Esophagus squamous epithelium (tissue), 5 donors: ENCODE results near the gene ZBTB38. TPM values are rescaled to one million over a fixed set of nuclear protein-coding genes. Genes with fewer than 3 reads are reported as not detected.

Experiments
- DNase-seq: peaks from one replicate; lab custom pipeline; 2025; lab: John Stamatoyannopoulos, UW
- H3K27ac ChIP-seq, 4 donors: fragments of 200-600 bp; sonication (generic); one replicate each; pipeline ENCODE4 v1.5.1; 2016 to 2019; ENCODE audit warnings: mild to moderate bottlenecking in 1 of 4
- H3K27me3 ChIP-seq, 4 donors: fragments of 200-600 bp; sonication (generic); 1 replicate in 3 of 4; 2 replicates in 1 of 4; pipeline versions ENCODE4 v1.5.1 to v1.6.0; 2017 to 2021; ENCODE audit warnings: antibody characterized with exemption in 1 of 4
- H3K36me3 ChIP-seq, 3 donors: fragments of 200-600 bp; sonication (generic); one replicate each; pipeline ENCODE4 v1.5.1; 2016 to 2019
- H3K4me1 ChIP-seq, 3 donors: fragments of 200-600 bp; sonication (generic); one replicate each; pipeline ENCODE4 v1.5.1; 2017 to 2019
- H3K4me3 ChIP-seq, 4 donors: fragments of 200-600 bp; sonication (generic); 1 replicate in 3 of 4; 2 replicates in 1 of 4; pipeline ENCODE4 v1.5.1; 2016 to 2019; ENCODE audit warnings: mild to moderate bottlenecking in 2 of 4, moderate library complexity in 1 of 4
- H3K9me3 ChIP-seq, 3 donors: fragments of 200-600 bp; sonication (generic); one replicate each; pipeline ENCODE4 v1.5.1; 2016 to 2019
- POLR2A ChIP-seq, 4 donors: fragments of 450-650 bp; IDR thresholded peaks; one replicate each; pipeline ENCODE4 v1.6.1; 2017; ENCODE audit warnings: antibody characterized with exemption in 4 of 4, mild to moderate bottlenecking in 4 of 4, moderate library complexity in 3 of 4
- WGBS, 2 donors: methylation state at CpG; one replicate each; pipeline ENCODE4 v1.1.5; 2018; 5-methylcytosine and 5-hydroxymethylcytosine counted together
- intact Hi-C: fragments of 100-400 bp; cut with DNase I; formaldehyde crosslinking; loops from one replicate; pipeline ENCODE4 v1.15.0; 2022
- total RNA-seq, 4 donors: library from RNA; depleted of rRNA; stranded (reverse); fragments of >200 nt; gene quantifications; one replicate each; pipeline ENCODE4 v1.1.0, GENCODE V29; 2016
- TF ChIP-seq, protein P1 (sequence below), 6 experiments: fragments of 450-650 bp in 4 of 6; fragments of 200-600 bp in 2 of 6; sonication (generic) in 2 of 6; IDR thresholded peaks; one replicate each; pipeline ENCODE4 v1.5.1; 2016 to 2019; ENCODE audit warnings: antibody characterized with exemption in 6 of 6, mild to moderate bottlenecking in 4 of 6, moderate library complexity in 4 of 6
- donor health status: DM: yes; HTN: yes; CAD: no.

Gene ZBTB38
- total RNA-seq, 4 donors from 2014 or later, result 15.6 to 54.4 (median 33.1) TPM

GRCh38 chr3:141401573-141402475 is 33.5 kb downstream of the ZBTB38 start:
- Histone ChIP-seq H3K36me3 (peaks cover 0 to 37% (median 0%) of the 10 kb centered on the region in 3 donors), H3K4me1 (peaks cover 15 to 69% (median 28%) of the 10 kb centered on the region in 3 donors), H3K9me3 (no peaks in the 10 kb centered on the region), H3K4me3 (peak overlapping the region; percentile 71 to 88 (median 81)), H3K27ac (peak overlapping the region; percentile 93 to 97 (median 96)), H3K27me3 (no peaks in the 10 kb centered on the region)
- DNase-seq, result no peak
- peak in 2 of 4 donors; percentile 51 to 60 for TF ChIP-seq POLR2A (IDR thresholded peaks at IDR 0.05)
- TF ChIP-seq, protein P1, sequence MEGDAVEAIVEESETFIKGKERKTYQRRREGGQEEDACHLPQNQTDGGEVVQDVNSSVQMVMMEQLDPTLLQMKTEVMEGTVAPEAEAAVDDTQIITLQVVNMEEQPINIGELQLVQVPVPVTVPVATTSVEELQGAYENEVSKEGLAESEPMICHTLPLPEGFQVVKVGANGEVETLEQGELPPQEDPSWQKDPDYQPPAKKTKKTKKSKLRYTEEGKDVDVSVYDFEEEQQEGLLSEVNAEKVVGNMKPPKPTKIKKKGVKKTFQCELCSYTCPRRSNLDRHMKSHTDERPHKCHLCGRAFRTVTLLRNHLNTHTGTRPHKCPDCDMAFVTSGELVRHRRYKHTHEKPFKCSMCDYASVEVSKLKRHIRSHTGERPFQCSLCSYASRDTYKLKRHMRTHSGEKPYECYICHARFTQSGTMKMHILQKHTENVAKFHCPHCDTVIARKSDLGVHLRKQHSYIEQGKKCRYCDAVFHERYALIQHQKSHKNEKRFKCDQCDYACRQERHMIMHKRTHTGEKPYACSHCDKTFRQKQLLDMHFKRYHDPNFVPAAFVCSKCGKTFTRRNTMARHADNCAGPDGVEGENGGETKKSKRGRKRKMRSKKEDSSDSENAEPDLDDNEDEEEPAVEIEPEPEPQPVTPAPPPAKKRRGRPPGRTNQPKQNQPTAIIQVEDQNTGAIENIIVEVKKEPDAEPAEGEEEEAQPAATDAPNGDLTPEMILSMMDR (IDR thresholded peaks at IDR 0.05), result no peak
- intact Hi-C loops, result no loop called here
- WGBS, 2 donors, result 12 to 25% methylated on average over 12 to 16 of the region's 59 CpGs

DNA sequence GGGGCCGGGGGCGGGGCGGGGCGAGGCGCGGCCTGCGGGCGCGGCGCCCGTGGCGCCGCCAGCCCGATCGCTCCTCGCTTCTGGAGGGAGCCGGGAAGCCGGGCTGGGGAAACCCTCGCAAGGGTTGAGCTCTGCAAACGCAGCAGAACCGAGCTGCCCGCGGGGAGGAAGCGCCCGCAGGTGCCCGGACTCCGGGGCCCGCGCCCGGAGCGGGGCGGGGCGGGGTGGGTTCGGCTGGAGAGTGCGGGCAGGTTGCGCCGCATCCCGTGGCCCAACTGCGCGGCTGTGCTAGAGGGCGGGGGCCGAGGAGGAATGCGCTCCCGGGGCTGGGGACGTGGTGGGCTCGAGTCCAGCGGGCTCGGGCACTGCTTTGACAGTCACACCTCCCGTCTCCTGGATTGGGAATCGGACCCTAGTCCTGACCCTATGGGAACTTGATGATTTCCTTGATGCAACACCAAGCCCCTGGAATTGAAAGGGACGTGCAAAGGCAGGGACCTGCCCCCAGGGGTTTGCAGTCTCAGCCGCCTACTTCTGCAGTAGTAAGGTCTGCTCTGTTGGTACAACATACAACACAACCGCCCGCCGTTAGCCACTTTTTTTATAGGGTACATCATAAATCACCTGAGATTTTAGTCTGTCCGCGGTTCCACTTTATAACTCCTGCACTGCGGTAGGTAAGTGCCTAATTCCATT is 34.3 kb downstream of the ZBTB38 start:
- Histone ChIP-seq H3K9me3 (no peaks in the 10 kb centered on the region), H3K36me3 (peaks cover 0 to 40% (median 0%) of the 10 kb centered on the region in 3 donors), H3K27ac (peak overlapping the region; percentile 93 to 97 (median 96)), H3K4me3 (peak overlapping the region; percentile 71 to 88 (median 81)), H3K4me1 (peaks cover 15 to 76% (median 28%) of the 10 kb centered on the region in 3 donors), H3K27me3 (no peaks in the 10 kb centered on the region)
- 0 to 3% methylated on average over 8 to 10 of the region's 58 CpGs for WGBS, 2 donors
- intact Hi-C loops, result no loop called here
- TF ChIP-seq, protein P1 (IDR thresholded peaks at IDR 0.05), result peak in 2 of 6 experiments; percentile 17 to 26
- TF ChIP-seq POLR2A (IDR thresholded peaks at IDR 0.05), result peak in 2 of 4 donors; percentile 3 to 12
- no peak for DNase-seq

DNA sequence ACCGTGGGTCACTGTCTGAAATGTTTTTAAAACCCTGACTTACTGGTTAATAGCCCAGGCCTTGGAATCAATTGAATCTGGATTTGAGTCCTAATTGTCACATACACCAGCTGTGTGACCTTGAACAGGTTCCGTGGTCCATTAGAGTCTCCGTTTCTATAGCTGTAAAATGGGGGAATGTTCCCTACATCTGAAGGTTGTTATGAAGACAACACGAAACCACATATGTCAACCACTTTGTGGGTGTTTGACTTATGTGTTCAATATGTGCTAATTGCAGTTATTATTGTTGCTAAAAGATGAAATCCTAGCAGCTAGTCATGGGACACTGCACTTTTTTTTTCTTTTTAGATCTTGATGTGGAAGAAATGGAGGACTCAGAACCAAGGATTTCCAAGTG is 35.3 kb downstream of the ZBTB38 start:
- peaks cover 0 to 48% (median 0%) of the 10 kb centered on the region in 3 donors for H3K36me3 ChIP-seq
- peak overlapping the region in 3 of 4 donors; percentile 93 to 97 (median 97) for H3K27ac ChIP-seq
- no peaks in the 10 kb centered on the region for H3K9me3 ChIP-seq
- H3K27me3 ChIP-seq, result no peaks in the 10 kb centered on the region
- intact Hi-C loops, result no loop called here
- WGBS, 2 donors, result 69 to 75% methylated on average over 4 of the region's 4 CpGs
- no peak for DNase-seq
- peak overlapping the region in 3 of 4 donors; percentile 71 to 88 (median 79) for H3K4me3 ChIP-seq
- TF ChIP-seq, protein P1 (IDR thresholded peaks at IDR 0.05), result no peak
- TF ChIP-seq POLR2A (IDR thresholded peaks at IDR 0.05), result peak in 1 of 4 donors; percentile 22
- peaks cover 15 to 85% (median 28%) of the 10 kb centered on the region in 3 donors for H3K4me1 ChIP-seq

DNA sequence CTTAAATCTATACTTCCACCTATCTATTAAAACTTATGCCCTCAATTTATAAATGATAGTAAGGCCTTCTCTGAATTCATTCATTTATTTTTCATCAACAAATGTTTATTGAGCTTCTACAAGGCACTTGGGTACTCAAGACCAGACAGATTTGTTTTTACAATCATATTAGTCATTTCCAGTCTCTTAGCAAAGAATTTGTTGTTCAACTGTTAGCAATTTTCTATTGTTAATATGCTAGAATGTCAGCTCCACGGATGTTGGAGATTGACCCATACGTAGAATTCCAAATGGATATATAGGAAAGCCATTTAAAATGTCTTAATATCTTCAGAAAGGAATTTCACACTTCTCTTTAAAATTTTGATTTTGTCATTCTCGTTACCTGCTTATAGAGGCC is 36.7 kb downstream of the ZBTB38 start:
- WGBS, 2 donors, result 73 to 83% methylated on average over 3 of the region's 3 CpGs
- Histone ChIP-seq H3K27ac (peak overlapping the region in 3 of 4 donors; percentile 93 to 97 (median 97)), H3K27me3 (no peaks in the 10 kb centered on the region), H3K9me3 (no peaks in the 10 kb centered on the region), H3K4me3 (no peak overlapping the region), H3K36me3 (peaks cover 0 to 54% (median 0%) of the 10 kb centered on the region in 3 donors), H3K4me1 (peaks cover 19 to 92% (median 35%) of the 10 kb centered on the region in 3 donors)
- intact Hi-C loops, result no loop called here
- DNase-seq, result no peak
- TF ChIP-seq, protein P1 (IDR thresholded peaks at IDR 0.05), result no peak
- no peak for TF ChIP-seq POLR2A (IDR thresholded peaks at IDR 0.05)
